Measurements from ENCODE around the gene EIF6. TPM values are rescaled to one million over a fixed set of nuclear protein-coding genes. Genes with fewer than 3 reads are reported as not detected.

Gene EIF6
- total and polyA plus RNA-seq, 4 donors = 61.0 to 147 (median 77.9) TPM

GRCh38 chr20:35277531-35278395, 6.8 kb downstream of the EIF6 start, which contains the start of gene MMP24OS:
MMP24OS (minus strand) TSS chr20:35278122; CDS start chr20:35277929, 193 bp downstream.
- DNase-seq (peak; percentile 95 to 96), ATAC-seq (ENCODE audit: low FRiP score) (peak; percentile 96)
- H3K36me3 ChIP-seq (ENCODE audit: control insufficient read depth in 1 of 2, insufficient read depth in 2 of 2, low read length in 1 of 2) = no peaks in the 10 kb centered on the region
- peak within 1 kb of the TSS; percentile 54 to 65 for H3K4me3 ChIP-seq (ENCODE audit: low read length in 2 of 2)
- H3K4me1 ChIP-seq (ENCODE audit: control insufficient read depth in 1 of 2, insufficient read depth in 2 of 2, low read length in 2 of 2) = no peaks in the 10 kb centered on the region
- no peaks in the 10 kb centered on the region for H3K9me3 ChIP-seq (ENCODE audit: control insufficient read depth, low read length)
- WGBS, 2 donors = 0 to 1% methylated on average over 55 to 76 of the region's 76 CpGs
- intact Hi-C loops (cut with DNase I) = loop anchor here in 1 of 2 donors (5.0 to 10.0 kb wide), 2 partner anchors 130 to 183 kb away; partner anchors contain the start of genes EDEM2 and TRPC4AP
- no peaks in the 10 kb centered on the region for H3K27me3 ChIP-seq (ENCODE audit: control insufficient read depth in 1 of 2, insufficient read depth in 2 of 2, low read length in 1 of 2)
- peak within 1 kb of the TSS; percentile 51 to 93 for H3K27ac ChIP-seq (ENCODE audit: low read depth in 1 of 2, low read length in 2 of 2)

- Histone ChIP-seq H3K4me3 (ENCODE audit: low read length in 2 of 2) (peak overlapping the region; percentile 54 to 65), H3K9me3 (ENCODE audit: control insufficient read depth, low read length) (no peaks in the 10 kb centered on the region), H3K36me3 (ENCODE audit: control insufficient read depth in 1 of 2, insufficient read depth in 2 of 2, low read length in 1 of 2) (no peaks in the 10 kb centered on the region), H3K27ac (ENCODE audit: low read depth in 1 of 2, low read length in 2 of 2) (peak overlapping the region; percentile 43 to 93), H3K27me3 (ENCODE audit: control insufficient read depth in 1 of 2, insufficient read depth in 2 of 2, low read length in 1 of 2) (no peaks in the 10 kb centered on the region), H3K4me1 (ENCODE audit: control insufficient read depth in 1 of 2, insufficient read depth in 2 of 2, low read length in 2 of 2) (no peaks in the 10 kb centered on the region)
- no peak for ATAC-seq (ENCODE audit: low FRiP score)
- no peak for DNase-seq
- WGBS, 2 donors = 9 to 12% methylated on average over 10 of the region's 10 CpGs
- intact Hi-C loops (cut with DNase I) = loop anchor here in 1 of 2 donors (5.0 to 10.0 kb wide), 2 partner anchors 130 to 182 kb away; partner anchors contain the start of genes EDEM2 and TRPC4AP
These were observed 7.4 kb downstream of the EIF6 start for GRCh38 chr20:35277127-35277526.

- Histone ChIP-seq H3K27ac (ENCODE audit: low read depth in 1 of 2, low read length in 2 of 2) (no peak overlapping the region), H3K4me3 (ENCODE audit: low read length in 2 of 2) (no peak overlapping the region), H3K27me3 (ENCODE audit: control insufficient read depth in 1 of 2, insufficient read depth in 2 of 2, low read length in 1 of 2) (no peaks in the 10 kb centered on the region), H3K4me1 (ENCODE audit: control insufficient read depth in 1 of 2, insufficient read depth in 2 of 2, low read length in 2 of 2) (no peaks in the 10 kb centered on the region), H3K9me3 (ENCODE audit: control insufficient read depth, low read length) (no peaks in the 10 kb centered on the region), H3K36me3 (ENCODE audit: control insufficient read depth in 1 of 2, insufficient read depth in 2 of 2, low read length in 1 of 2) (no peaks in the 10 kb centered on the region)
- DNase-seq = peak in 1 of 2 donors; percentile 67
- no peak for ATAC-seq (ENCODE audit: low FRiP score)
- 84 to 89% methylated on average over 6 of the region's 6 CpGs for WGBS, 2 donors
- intact Hi-C loops (cut with DNase I) = loop anchor here in 1 of 2 donors (5.0 to 10.0 kb wide), 2 partner anchors 129 to 182 kb away; partner anchors contain the start of genes EDEM2 and TRPC4AP
These were observed 8.2 kb downstream of the EIF6 start for GRCh38 chr20:35276408-35276807.

GRCh38 chr20:35275741-35276251, 8.8 kb downstream of the EIF6 start:
- Histone ChIP-seq H3K4me1 (ENCODE audit: control insufficient read depth in 1 of 2, insufficient read depth in 2 of 2, low read length in 2 of 2) (no peaks in the 10 kb centered on the region), H3K4me3 (ENCODE audit: low read length in 2 of 2) (no peak overlapping the region), H3K9me3 (ENCODE audit: control insufficient read depth, low read length) (no peaks in the 10 kb centered on the region), H3K36me3 (ENCODE audit: control insufficient read depth in 1 of 2, insufficient read depth in 2 of 2, low read length in 1 of 2) (no peaks in the 10 kb centered on the region), H3K27ac (ENCODE audit: low read depth in 1 of 2, low read length in 2 of 2) (no peak overlapping the region), H3K27me3 (ENCODE audit: control insufficient read depth in 1 of 2, insufficient read depth in 2 of 2, low read length in 1 of 2) (no peaks in the 10 kb centered on the region)
- no peak for ATAC-seq (ENCODE audit: low FRiP score)
- WGBS, 2 donors = 84 to 85% methylated on average over 12 of the region's 12 CpGs
- intact Hi-C loops (cut with DNase I) = loop anchor here in 1 of 2 donors (5.0 to 10.0 kb wide), 2 partner anchors 128 to 181 kb away; partner anchors contain the start of genes EDEM2 and TRPC4AP
- peak in 1 of 2 donors; percentile 70 for DNase-seq

- Histone ChIP-seq H3K36me3 (ENCODE audit: control insufficient read depth in 1 of 2, insufficient read depth in 2 of 2, low read length in 1 of 2) (no peaks in the 10 kb centered on the region), H3K4me1 (ENCODE audit: control insufficient read depth in 1 of 2, insufficient read depth in 2 of 2, low read length in 2 of 2) (no peaks in the 10 kb centered on the region), H3K27ac (ENCODE audit: low read depth in 1 of 2, low read length in 2 of 2) (no peak overlapping the region), H3K9me3 (ENCODE audit: control insufficient read depth, low read length) (no peaks in the 10 kb centered on the region), H3K27me3 (ENCODE audit: control insufficient read depth in 1 of 2, insufficient read depth in 2 of 2, low read length in 1 of 2) (no peaks in the 10 kb centered on the region), H3K4me3 (ENCODE audit: low read length in 2 of 2) (no peak overlapping the region)
- intact Hi-C loops (cut with DNase I) = loop anchor here in 1 of 2 donors (5.0 to 10.0 kb wide), 2 partner anchors 127 to 180 kb away; partner anchors contain the start of genes EDEM2 and TRPC4AP
- 87 to 88% methylated on average over 24 of the region's 24 CpGs for WGBS, 2 donors
- ATAC-seq (ENCODE audit: low FRiP score) (no peak), DNase-seq (peak in 1 of 2 donors; percentile 80)
These were observed 10.1 kb downstream of the EIF6 start for GRCh38 chr20:35274172-35275092.

GRCh38 chr20:35273449-35274171, 11.0 kb downstream of the EIF6 start:
- DNase-seq (peak in 1 of 2 donors; percentile 76), ATAC-seq (ENCODE audit: low FRiP score) (no peak)
- Histone ChIP-seq H3K27me3 (ENCODE audit: control insufficient read depth in 1 of 2, insufficient read depth in 2 of 2, low read length in 1 of 2) (no peaks in the 10 kb centered on the region), H3K36me3 (ENCODE audit: control insufficient read depth in 1 of 2, insufficient read depth in 2 of 2, low read length in 1 of 2) (no peaks in the 10 kb centered on the region), H3K4me1 (ENCODE audit: control insufficient read depth in 1 of 2, insufficient read depth in 2 of 2, low read length in 2 of 2) (no peaks in the 10 kb centered on the region), H3K4me3 (ENCODE audit: low read length in 2 of 2) (no peak overlapping the region), H3K27ac (ENCODE audit: low read depth in 1 of 2, low read length in 2 of 2) (no peak overlapping the region), H3K9me3 (ENCODE audit: control insufficient read depth, low read length) (no peaks in the 10 kb centered on the region)
- intact Hi-C loops (cut with DNase I) = loop anchor here in 1 of 2 donors (10.0 kb wide), 1 partner anchor 179 kb away; the partner anchor contains the start of gene TRPC4AP
- WGBS, 2 donors = 42 to 49% methylated on average over 13 of the region's 13 CpGs

GRCh38 chr20:35271904-35272303, 12.7 kb downstream of the EIF6 start:
- WGBS, 2 donors = 55 to 65% methylated on average over 7 of the region's 7 CpGs
- ATAC-seq (ENCODE audit: low FRiP score) (no peak), DNase-seq (no peak)
- Histone ChIP-seq H3K4me1 (ENCODE audit: control insufficient read depth in 1 of 2, insufficient read depth in 2 of 2, low read length in 2 of 2) (no peaks in the 10 kb centered on the region), H3K9me3 (ENCODE audit: control insufficient read depth, low read length) (no peaks in the 10 kb centered on the region), H3K4me3 (ENCODE audit: low read length in 2 of 2) (no peak overlapping the region), H3K27me3 (ENCODE audit: control insufficient read depth in 1 of 2, insufficient read depth in 2 of 2, low read length in 1 of 2) (no peaks in the 10 kb centered on the region), H3K36me3 (ENCODE audit: control insufficient read depth in 1 of 2, insufficient read depth in 2 of 2, low read length in 1 of 2) (peaks cover 0 to 3% of the 10 kb centered on the region in 2 donors), H3K27ac (ENCODE audit: low read depth in 1 of 2, low read length in 2 of 2) (no peak overlapping the region)
- intact Hi-C loops (cut with DNase I) = loop anchor here in 1 of 2 donors (10.0 kb wide), 1 partner anchor 177 kb away; the partner anchor contains the start of gene TRPC4AP

Measured in aorta (tissue), 5 donors.